ENCODE data around the gene AATK. TPM values are rescaled to one million over a fixed set of nuclear protein-coding genes. Genes with fewer than 3 reads are reported as not detected.

The AATK gene
- total and polyA plus RNA-seq, 2 of the 13 experiments (the other 11 are each of a cell fraction or from before 2014, with no cell fraction given), result 2.9 to 8.4 TPM

DNA sequence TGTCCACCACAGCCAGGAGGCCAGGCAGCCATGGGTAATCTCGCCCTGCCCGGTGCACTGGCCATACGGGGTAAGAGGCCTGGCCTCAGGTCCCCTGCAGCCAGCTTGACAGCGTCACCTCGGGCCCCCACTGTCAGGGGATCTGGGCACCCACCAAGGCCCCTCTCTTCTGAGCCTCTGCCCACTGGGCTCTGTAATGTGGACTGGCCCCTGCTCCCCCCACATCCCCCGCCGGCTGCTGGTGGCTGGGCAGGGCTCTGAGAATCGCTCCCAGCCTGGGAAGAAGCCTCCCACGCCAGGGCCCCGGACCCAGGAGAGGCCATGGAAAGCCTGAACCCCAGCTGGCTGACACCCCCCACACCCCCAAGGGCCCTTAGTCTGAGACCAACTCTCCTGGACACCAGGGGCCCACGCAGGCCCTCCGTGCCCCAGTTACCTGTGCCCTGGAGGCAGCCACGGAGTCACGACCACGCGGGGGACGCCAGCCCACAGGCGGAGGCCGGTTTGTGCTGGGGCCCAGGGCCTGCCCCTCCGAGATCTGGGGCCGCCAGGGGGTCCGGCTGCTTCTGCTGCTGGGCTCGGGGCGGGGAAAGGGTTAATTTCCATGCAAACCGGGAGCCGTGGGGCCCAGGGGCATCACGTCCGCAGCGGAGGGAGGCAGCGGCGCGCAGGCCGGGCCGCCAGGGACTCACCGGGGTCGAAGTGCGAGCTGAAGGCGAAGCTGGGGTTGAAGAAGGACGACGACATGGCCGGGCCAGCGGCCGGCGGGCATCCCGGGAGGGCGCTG lies 582 bp downstream of the AATK start, which contains the start of gene PVALEF (continued):
- peak; percentile 76; the same call in 1 of the 2 replicates for TF ChIP-seq ZNF790 (CRISPR knock-in tag; IDR thresholded peaks at IDR 0.05; ENCODE audit: borderline replicate concordance)
- no peak for TF ChIP-seq PTBP1 (IDR thresholded peaks at IDR 0.05; ENCODE audit: low read depth, low read length, poor library complexity, severe bottlenecking)
- TF ChIP-seq ZNF180 (CRISPR knock-in tag; IDR thresholded peaks at IDR 0.05; ENCODE audit: borderline replicate concordance, low read depth), result no peak
- no peak for TF ChIP-seq ZNF749 (CRISPR knock-in tag; IDR thresholded peaks at IDR 0.05; ENCODE audit: borderline replicate concordance)
- peak; percentile 39; the same call in 1 of the 2 replicates for TF ChIP-seq BRCA1 (CRISPR knock-in tag; IDR thresholded peaks at IDR 0.05)
- 0 out of 2 replicates have a peak, but pooled peaks have one; percentile 52 for TF ChIP-seq ZNF225 (CRISPR knock-in tag; IDR thresholded peaks at IDR 0.05)
- TF ChIP-seq ZNF484 (CRISPR knock-in tag; IDR thresholded peaks at IDR 0.05; ENCODE audit: borderline replicate concordance, low read depth), result no peak
- TF ChIP-seq BHLHE40 (IDR thresholded peaks at IDR 0.05; ENCODE audit: low read length), result no peak
- peak; percentile 45; the same call in 1 of the 2 replicates for TF ChIP-seq ZFP41 (CRISPR knock-in tag; IDR thresholded peaks at IDR 0.05; ENCODE audit: borderline replicate concordance)
- no peak for TF ChIP-seq HNRNPH1 (optimal IDR thresholded peaks at IDR 0.05; ENCODE audit: low read depth, low read length)
- no peak for TF ChIP-seq MBNL3 (CRISPR knock-in tag; conservative IDR thresholded peaks at IDR 0.05)
- TF ChIP-seq, protein P1, sequence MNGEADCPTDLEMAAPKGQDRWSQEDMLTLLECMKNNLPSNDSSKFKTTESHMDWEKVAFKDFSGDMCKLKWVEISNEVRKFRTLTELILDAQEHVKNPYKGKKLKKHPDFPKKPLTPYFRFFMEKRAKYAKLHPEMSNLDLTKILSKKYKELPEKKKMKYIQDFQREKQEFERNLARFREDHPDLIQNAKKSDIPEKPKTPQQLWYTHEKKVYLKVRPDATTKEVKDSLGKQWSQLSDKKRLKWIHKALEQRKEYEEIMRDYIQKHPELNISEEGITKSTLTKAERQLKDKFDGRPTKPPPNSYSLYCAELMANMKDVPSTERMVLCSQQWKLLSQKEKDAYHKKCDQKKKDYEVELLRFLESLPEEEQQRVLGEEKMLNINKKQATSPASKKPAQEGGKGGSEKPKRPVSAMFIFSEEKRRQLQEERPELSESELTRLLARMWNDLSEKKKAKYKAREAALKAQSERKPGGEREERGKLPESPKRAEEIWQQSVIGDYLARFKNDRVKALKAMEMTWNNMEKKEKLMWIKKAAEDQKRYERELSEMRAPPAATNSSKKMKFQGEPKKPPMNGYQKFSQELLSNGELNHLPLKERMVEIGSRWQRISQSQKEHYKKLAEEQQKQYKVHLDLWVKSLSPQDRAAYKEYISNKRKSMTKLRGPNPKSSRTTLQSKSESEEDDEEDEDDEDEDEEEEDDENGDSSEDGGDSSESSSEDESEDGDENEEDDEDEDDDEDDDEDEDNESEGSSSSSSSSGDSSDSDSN (CRISPR knock-in tag; IDR thresholded peaks at IDR 0.05), result peak; percentile 98
- TF ChIP-seq ZNF318 (CRISPR knock-in tag; IDR thresholded peaks at IDR 0.05), result no peak
- no peak for TF ChIP-seq THAP7 (CRISPR knock-in tag; IDR thresholded peaks at IDR 0.05)
- TF ChIP-seq, protein P2, sequence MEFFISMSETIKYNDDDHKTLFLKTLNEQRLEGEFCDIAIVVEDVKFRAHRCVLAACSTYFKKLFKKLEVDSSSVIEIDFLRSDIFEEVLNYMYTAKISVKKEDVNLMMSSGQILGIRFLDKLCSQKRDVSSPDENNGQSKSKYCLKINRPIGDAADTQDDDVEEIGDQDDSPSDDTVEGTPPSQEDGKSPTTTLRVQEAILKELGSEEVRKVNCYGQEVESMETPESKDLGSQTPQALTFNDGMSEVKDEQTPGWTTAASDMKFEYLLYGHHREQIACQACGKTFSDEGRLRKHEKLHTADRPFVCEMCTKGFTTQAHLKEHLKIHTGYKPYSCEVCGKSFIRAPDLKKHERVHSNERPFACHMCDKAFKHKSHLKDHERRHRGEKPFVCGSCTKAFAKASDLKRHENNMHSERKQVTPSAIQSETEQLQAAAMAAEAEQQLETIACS (CRISPR knock-in tag; IDR thresholded peaks at IDR 0.05), result peak; percentile 65
- TF ChIP-seq MZF1 (CRISPR knock-in tag; IDR thresholded peaks at IDR 0.05; ENCODE audit: borderline replicate concordance), result no peak

All from HepG2 (cell line).